ENCODE data around the gene SURF4.
A peak's percentile ranks its signal among the peaks of the same experiment; 100 is the strongest.
"Not testable (repeated sequence)": the region's sequence is repeated elsewhere in the genome, so short reads cannot be mapped to it uniquely, and the experiment has no call there.

Gene SURF4

GRCh38 chr9:133397370-133397769 is 21.5 kb upstream of the SURF4 start:
- DNase-seq (ENCODE audit: low spot score): no peak

GRCh38 chr9:133396952-133397351 is 21.1 kb upstream of the SURF4 start:
- DNase-seq (ENCODE audit: low spot score): no peak

- no peak for DNase-seq (ENCODE audit: low spot score)
Observed at GRCh38 chr9:133394687-133395271, 18.9 kb upstream of the SURF4 start.

GRCh38 chr9:133393399-133393798 is 17.5 kb upstream of the SURF4 start:
- DNase-seq (ENCODE audit: low spot score): no peak

- not testable (repeated sequence) for DNase-seq (ENCODE audit: low spot score)
Observed at GRCh38 chr9:133392308-133392707, 16.4 kb upstream of the SURF4 start.

GRCh38 chr9:133391449-133391848 is 15.6 kb upstream of the SURF4 start:
- DNase-seq (ENCODE audit: low spot score): not testable (repeated sequence)

GRCh38 chr9:133390713-133391112 is 14.9 kb upstream of the SURF4 start:
- no peak for DNase-seq (ENCODE audit: low spot score)

GRCh38 chr9:133389562-133389961 is 13.7 kb upstream of the SURF4 start:
- no peak for DNase-seq (ENCODE audit: low spot score)

- no peak for DNase-seq (ENCODE audit: low spot score)
Observed at GRCh38 chr9:133389025-133389557, 13.2 kb upstream of the SURF4 start.

GRCh38 chr9:133387680-133388079 is 11.8 kb upstream of the SURF4 start:
- DNase-seq (ENCODE audit: low spot score): no peak

GRCh38 chr9:133386338-133386737 is 10.5 kb upstream of the SURF4 start:
- DNase-seq (ENCODE audit: low spot score): no peak

- DNase-seq (ENCODE audit: low spot score): no peak
Observed at GRCh38 chr9:133385452-133385851, 9.6 kb upstream of the SURF4 start.

- no peak for DNase-seq (ENCODE audit: low spot score)
Observed at GRCh38 chr9:133384736-133385321, 9.0 kb upstream of the SURF4 start.

GRCh38 chr9:133383438-133383837 is 7.6 kb upstream of the SURF4 start:
- no peak for DNase-seq (ENCODE audit: low spot score)

GRCh38 chr9:133382507-133383141 is 6.8 kb upstream of the SURF4 start:
- no peak for DNase-seq (ENCODE audit: low spot score)

GRCh38 chr9:133380734-133381133 is 4.9 kb upstream of the SURF4 start:
- no peak for DNase-seq (ENCODE audit: low spot score)

- DNase-seq (ENCODE audit: low spot score): no peak
Observed at GRCh38 chr9:133379153-133380086, 3.6 kb upstream of the SURF4 start.

GRCh38 chr9:133378408-133378962 is 2.6 kb upstream of the SURF4 start:
- DNase-seq (ENCODE audit: low spot score): no peak

GRCh38 chr9:133377721-133378216 is 1.9 kb upstream of the SURF4 start:
- DNase-seq (ENCODE audit: low spot score): no peak

GRCh38 chr9:133377280-133377679 is 1.4 kb upstream of the SURF4 start:
- not testable (repeated sequence) for DNase-seq (ENCODE audit: low spot score)

GRCh38 chr9:133375116-133375723 is 640 bp downstream of the SURF4 start:
- DNase-seq (ENCODE audit: low spot score): peak; percentile 53

All from D341Med (cell line).